GM10248 (cell line): ENCODE data around the gene ZBTB20.

Experiments
- CTCF ChIA-PET: fragments of 300-600 bp; sonication (Branson Sonifier 250); formaldehyde crosslinking; extraction: SDS; loops from one replicate; lab custom pipeline; 2021; ENCODE audit warnings: antibody characterized with exemption; lab: Yijun Ruan, JAX
- POLR2A ChIA-PET: fragments of 350-650 bp; sonication (Branson Sonifier 250); formaldehyde crosslinking; extraction: SDS; loops from one replicate; lab custom pipeline; 2020; ENCODE audit warnings: antibody characterized with exemption; lab: Yijun Ruan, JAX
- DNase-seq: peaks from one replicate; pipeline ENCODE4 v3.0.0; 2012; ENCODE audit errors: extremely low spot score
- CTCF ChIP-seq: IDR thresholded peaks from 2 replicates; pipeline ENCODE4 v1.5.1; 2012; ENCODE audit warnings: mild to moderate bottlenecking, low read depth; ENCODE audit errors: extremely low read depth, missing control alignments, control extremely low read depth

Gene ZBTB20

GRCh38 chr3:114933407-114933806, 213.7 kb downstream of the ZBTB20 start:
- POLR2A ChIA-PET, result no interaction called here
- CTCF ChIA-PET, result no interaction called here
- DNase-seq, result no peak
- no peak for TF ChIP-seq CTCF

GRCh38 chr3:114929971-114930732, 216.9 kb downstream of the ZBTB20 start:
- no peak for DNase-seq
- ChIA-PET POLR2A (no interaction called here), CTCF (interaction anchor here (1.0 kb wide), 1 partner anchor 123 kb away, joined by 3 read pairs; no protein-coding TSS in a partner anchor)
- TF ChIP-seq CTCF, result no peak

GRCh38 chr3:114928989-114929640, 218.0 kb downstream of the ZBTB20 start:
- no peak for TF ChIP-seq CTCF
- POLR2A ChIA-PET, result no interaction called here
- CTCF ChIA-PET, result interaction anchor here (1.0 kb wide), 1 partner anchor 124 kb away, joined by 3 read pairs; no protein-coding TSS in a partner anchor
- no peak for DNase-seq

GRCh38 chr3:114904633-114905032, 242.5 kb downstream of the ZBTB20 start:
- ChIA-PET POLR2A (no interaction called here), CTCF (interaction anchor here (1.5 to 1.8 kb wide), 3 partner anchors 17 to 49 kb away, joined by 3 to 5 read pairs (median 4); no protein-coding TSS in a partner anchor)
- TF ChIP-seq CTCF, result no peak
- DNase-seq, result no peak

- CTCF ChIA-PET, result interaction anchor here (0.7 to 1.1 kb wide), 2 partner anchors 12 to 20 kb away, joined by 3 read pairs; no protein-coding TSS in a partner anchor
- POLR2A ChIA-PET, result no interaction called here
- no peak for TF ChIP-seq CTCF
- no peak for DNase-seq
These were observed 243.9 kb downstream of the ZBTB20 start for GRCh38 chr3:114903213-114903612.

GRCh38 chr3:114902691-114903101, 244.4 kb downstream of the ZBTB20 start:
- CTCF ChIA-PET, result interaction anchor here (0.7 kb wide), 1 partner anchor 12 kb away, joined by 3 read pairs; no protein-coding TSS in a partner anchor
- DNase-seq, result no peak
- TF ChIP-seq CTCF, result no peak
- POLR2A ChIA-PET, result no interaction called here
